ENCODE data around the gene TGOLN2. TPM values are rescaled to one million over a fixed set of nuclear protein-coding genes. Genes with fewer than 3 reads are reported as not detected.
A peak's percentile ranks its signal among the peaks of the same experiment; 100 is the strongest.
"Not testable (repeated sequence)": the region's sequence is repeated elsewhere in the genome, so short reads cannot be mapped to it uniquely, and the experiment has no call there.

Gene TGOLN2
- total RNA-seq, result 10 to 100 TPM; 84.8 to 85.9 TPM

DNA sequence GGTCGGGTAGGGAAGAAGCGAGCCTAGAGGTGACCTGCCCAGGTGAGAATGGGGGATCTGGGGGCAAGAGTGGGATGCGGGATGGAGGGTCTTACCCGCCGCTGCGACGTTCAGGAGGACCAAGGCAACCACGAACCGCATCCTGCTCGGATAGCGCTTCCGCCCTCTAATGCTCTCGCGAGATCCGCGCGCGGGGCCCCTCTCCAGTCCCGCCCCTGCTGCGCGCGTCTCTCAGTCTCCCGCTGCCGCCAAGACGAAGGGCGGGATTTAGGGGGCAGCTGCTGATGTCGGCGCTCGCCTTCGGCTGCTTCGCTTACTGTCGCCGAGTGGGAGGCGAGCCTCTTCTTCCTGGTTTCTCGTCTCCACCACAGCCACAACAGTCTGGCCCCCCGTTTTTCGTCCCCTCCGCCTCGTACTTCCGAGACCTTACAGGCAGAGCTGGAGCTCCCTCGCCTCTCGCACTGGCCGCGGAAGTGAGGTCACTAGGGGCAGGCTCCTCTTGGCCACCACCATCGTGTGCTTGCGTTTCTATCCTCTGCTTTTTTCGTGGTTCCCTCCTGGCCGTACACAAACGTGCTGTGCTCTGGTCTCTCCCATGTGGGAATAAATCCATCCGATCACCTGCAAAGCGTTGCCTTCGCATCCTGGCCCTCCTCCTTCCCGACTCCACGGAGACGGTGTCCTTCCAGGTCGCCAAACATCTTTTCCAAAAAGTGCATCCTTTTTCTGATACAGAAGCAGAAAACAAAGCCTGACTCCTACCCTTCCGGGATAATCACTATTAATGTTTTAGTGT lies at the start of gene TGOLN2:
Gene TGOLN2 (minus strand): TSS at position 168 of the 796 bp plus-strand sequence. CDS start 27 bp downstream, at position 141.
- intact Hi-C loops (cut with micrococcal nuclease), result loop anchor here (1.0 to 5.0 kb wide), 5 partner anchors 17 to 389 kb away; partner anchors contain the start of genes ELMOD3, MAT2A, RETSAT and RNF181
- no peaks in the 10 kb centered on the region for H3K9me3 Mint-ChIP-seq
- H3K4me3 Mint-ChIP-seq, result peak within 1 kb of the TSS; percentile 98
- ChIA-PET CTCF (interaction anchor here (0.7 to 3.3 kb wide), 7 partner anchors 9 to 403 kb away, joined by 3 to 16 read pairs (median 6); partner anchors contain the start of gene SH2D6), POLR2A (interaction anchor here (0.7 to 3.0 kb wide), 16 partner anchors 9 to 866 kb away, joined by 3 to 42 read pairs (median 6); partner anchors contain the start of genes ELMOD3, MAT2A, RETSAT and RNF181)
- H3K4me1 Mint-ChIP-seq (ENCODE audit: low read depth), result peaks cover 40% of the 10 kb centered on the region
- H3K27ac Mint-ChIP-seq, result peak within 1 kb of the TSS; percentile 99
- no peaks in the 10 kb centered on the region for H3K27me3 Mint-ChIP-seq
- DNase-seq, result peak; percentile 95
- peaks cover 45% of the 10 kb centered on the region for H3K36me3 Mint-ChIP-seq

DNA sequence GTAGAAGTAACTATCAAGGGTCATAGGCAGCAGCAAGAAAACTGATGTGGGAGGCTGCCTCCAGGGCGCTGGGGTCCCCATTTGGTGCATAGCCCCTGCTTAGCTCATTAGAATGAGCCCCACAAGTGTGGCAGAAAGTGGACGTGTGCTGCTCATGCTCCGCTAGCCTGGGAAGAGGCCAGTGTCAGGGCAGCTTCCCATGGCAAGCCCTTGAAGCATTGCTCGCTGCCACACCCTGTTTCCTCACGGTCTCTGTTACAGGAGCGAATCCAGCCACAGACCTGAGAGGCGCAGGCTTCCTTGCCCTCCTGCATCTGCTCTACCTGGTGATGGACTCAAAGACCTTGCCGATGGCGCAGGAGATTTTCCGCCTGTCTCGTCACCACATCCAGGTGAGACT lies 49.3 kb upstream of the TGOLN2 start:
- H3K9me3 Mint-ChIP-seq, result peaks cover 9% of the 10 kb centered on the region
- DNase-seq, result no peak
- H3K4me1 Mint-ChIP-seq (ENCODE audit: low read depth), result no peaks in the 10 kb centered on the region
- H3K27ac Mint-ChIP-seq, result no peak overlapping the region
- intact Hi-C loops (cut with micrococcal nuclease), result no loop called here
- no peaks in the 10 kb centered on the region for H3K27me3 Mint-ChIP-seq
- H3K4me3 Mint-ChIP-seq, result no peak overlapping the region
- POLR2A ChIA-PET, result no interaction called here
- H3K36me3 Mint-ChIP-seq, result peaks cover 43% of the 10 kb centered on the region
- CTCF ChIA-PET, result no interaction called here

DNA sequence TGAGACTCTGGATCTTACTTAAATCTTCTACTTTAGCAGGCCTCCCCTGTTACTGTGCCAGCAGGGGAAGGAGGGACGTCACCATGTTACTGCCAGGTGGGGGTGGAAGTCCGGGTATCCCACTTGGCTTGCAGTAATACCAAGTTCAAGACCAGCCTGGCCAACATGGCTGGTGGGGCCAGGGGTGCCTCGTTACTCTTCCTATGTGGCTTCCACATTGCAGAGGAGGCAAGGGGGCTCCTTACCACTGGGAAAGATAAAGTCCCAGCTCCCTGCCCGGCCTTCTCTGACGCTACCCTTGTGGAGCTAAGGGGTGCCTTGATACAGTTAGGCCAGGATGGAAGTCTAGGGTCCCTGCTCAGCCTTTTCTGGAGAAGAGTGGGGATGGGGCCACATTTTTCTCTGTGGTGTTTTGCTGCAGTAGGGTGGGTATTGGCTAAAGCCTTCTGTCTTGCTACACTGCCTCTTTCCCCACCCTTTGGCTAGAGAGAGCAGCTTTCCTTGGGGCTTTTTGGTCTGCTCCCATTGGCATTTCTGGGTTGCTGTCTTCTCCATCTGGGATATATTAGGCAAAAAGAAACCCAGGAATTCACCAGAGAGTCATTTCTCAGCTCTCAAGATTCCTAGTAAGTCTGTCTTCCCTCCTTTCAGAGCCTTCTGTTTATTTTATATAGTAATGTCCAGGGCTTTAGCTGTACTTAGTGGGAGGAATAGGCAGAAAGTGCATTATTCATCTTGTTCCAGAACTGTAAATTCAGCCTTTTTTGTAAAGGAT lies 48.7 kb upstream of the TGOLN2 start:
- no peak for DNase-seq
- peaks cover 42% of the 10 kb centered on the region for H3K36me3 Mint-ChIP-seq
- H3K27ac Mint-ChIP-seq, result no peak overlapping the region
- ChIA-PET POLR2A (no interaction called here), CTCF (no interaction called here)
- no peak overlapping the region for H3K4me3 Mint-ChIP-seq
- no peaks in the 10 kb centered on the region for H3K27me3 Mint-ChIP-seq
- peaks cover 9% of the 10 kb centered on the region for H3K9me3 Mint-ChIP-seq
- intact Hi-C loops (cut with micrococcal nuclease), result no loop called here
- no peaks in the 10 kb centered on the region for H3K4me1 Mint-ChIP-seq (ENCODE audit: low read depth)

DNA sequence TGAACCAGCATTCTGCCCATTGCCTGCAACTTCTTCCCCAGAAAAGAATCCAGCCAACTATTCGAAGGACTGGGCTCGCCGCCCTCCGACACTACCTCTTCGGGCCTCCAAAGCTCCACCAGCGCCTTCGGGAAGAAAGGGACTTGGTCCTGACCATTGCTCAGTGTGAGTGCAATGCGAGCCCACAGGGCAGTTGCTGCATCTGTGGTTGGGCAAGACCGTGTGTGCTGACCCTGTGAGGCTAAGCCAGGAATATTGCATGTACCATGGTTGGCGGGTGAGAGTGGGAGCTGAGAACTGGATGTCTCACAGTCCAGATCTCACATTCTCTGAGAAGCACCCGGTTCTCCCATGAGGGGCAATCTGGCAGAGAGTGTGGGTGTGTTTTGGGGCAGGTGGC lies 43.3 kb upstream of the TGOLN2 start:
- ChIA-PET CTCF (interaction anchor here (0.8 to 1.6 kb wide), 3 partner anchors 13 to 20 kb away, joined by 3 to 5 read pairs (median 4); no protein-coding TSS in a partner anchor), POLR2A (interaction anchor here (1.1 kb wide), 2 partner anchors 17 to 21 kb away, joined by 3 to 4 read pairs; partner anchors contain the start of genes ELMOD3 and RETSAT)
- Mint-ChIP-seq H3K27ac (no peak overlapping the region), H3K4me3 (no peak overlapping the region), H3K36me3 (peaks cover 15% of the 10 kb centered on the region), H3K9me3 (no peaks in the 10 kb centered on the region), H3K27me3 (no peaks in the 10 kb centered on the region), H3K4me1 (ENCODE audit: low read depth) (no peaks in the 10 kb centered on the region)
- no peak for DNase-seq
- intact Hi-C loops (cut with micrococcal nuclease), result no loop called here

DNA sequence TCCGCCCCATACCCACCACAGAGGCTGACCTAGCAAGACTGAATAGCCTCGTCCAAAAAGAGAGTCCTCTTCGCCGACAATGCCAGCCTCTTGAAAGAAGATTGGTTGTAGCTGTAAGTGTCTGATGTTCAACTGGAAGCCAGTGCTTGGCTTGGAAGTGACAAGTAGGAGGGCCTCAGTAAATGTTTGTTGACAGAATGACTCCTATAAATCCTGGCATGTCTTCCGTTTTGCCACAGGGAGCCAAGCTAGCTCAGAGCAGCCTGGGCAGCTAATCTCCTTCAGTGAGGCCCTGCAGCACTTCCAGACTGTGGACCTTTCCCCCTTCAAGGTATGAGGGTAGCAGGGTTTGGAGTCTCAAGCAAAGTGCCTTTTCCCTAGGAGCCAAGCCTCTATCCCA lies 41.7 kb upstream of the TGOLN2 start:
- no peak for DNase-seq
- H3K4me1 Mint-ChIP-seq (ENCODE audit: low read depth), result no peaks in the 10 kb centered on the region
- no peak overlapping the region for H3K4me3 Mint-ChIP-seq
- H3K9me3 Mint-ChIP-seq, result no peaks in the 10 kb centered on the region
- H3K27me3 Mint-ChIP-seq, result no peaks in the 10 kb centered on the region
- ChIA-PET CTCF (interaction anchor here (0.6 to 1.6 kb wide), 3 partner anchors 20 to 182 kb away, joined by 3 to 5 read pairs (median 4); no protein-coding TSS in a partner anchor), POLR2A (interaction anchor here (1.0 kb wide), 1 partner anchor 179 kb away, joined by 3 read pairs; no protein-coding TSS in a partner anchor)
- H3K36me3 Mint-ChIP-seq, result peaks cover 15% of the 10 kb centered on the region
- H3K27ac Mint-ChIP-seq, result no peak overlapping the region
- intact Hi-C loops (cut with micrococcal nuclease), result no loop called here

DNA sequence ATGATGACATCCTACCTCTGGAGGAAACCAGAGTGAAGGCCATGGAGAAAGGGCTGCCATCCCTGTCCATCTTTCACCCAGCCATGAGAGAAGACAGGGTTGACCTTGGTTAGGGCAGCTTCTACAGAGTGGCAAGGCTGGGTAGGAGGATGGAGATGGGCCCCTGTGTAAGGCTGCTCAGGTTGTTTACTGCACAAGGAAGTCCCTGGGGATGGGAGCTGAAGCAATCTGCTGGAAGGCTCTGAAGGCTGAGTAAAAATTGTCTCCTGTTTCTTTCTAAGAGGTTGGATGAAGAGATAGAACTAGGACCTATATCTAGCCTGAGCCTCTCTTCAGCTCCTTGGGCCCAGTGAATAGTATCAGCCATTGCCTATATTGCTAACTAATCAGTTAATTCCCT lies 41.1 kb upstream of the TGOLN2 start:
- ChIA-PET POLR2A (no interaction called here), CTCF (interaction anchor here (1.0 kb wide), 1 partner anchor 183 kb away, joined by 4 read pairs; no protein-coding TSS in a partner anchor)
- H3K27ac Mint-ChIP-seq, result no peak overlapping the region
- H3K4me3 Mint-ChIP-seq, result no peak overlapping the region
- peaks cover 13% of the 10 kb centered on the region for H3K36me3 Mint-ChIP-seq
- H3K27me3 Mint-ChIP-seq, result no peaks in the 10 kb centered on the region
- DNase-seq, result no peak
- no peaks in the 10 kb centered on the region for H3K9me3 Mint-ChIP-seq
- H3K4me1 Mint-ChIP-seq (ENCODE audit: low read depth), result no peaks in the 10 kb centered on the region
- intact Hi-C loops (cut with micrococcal nuclease), result no loop called here

DNA sequence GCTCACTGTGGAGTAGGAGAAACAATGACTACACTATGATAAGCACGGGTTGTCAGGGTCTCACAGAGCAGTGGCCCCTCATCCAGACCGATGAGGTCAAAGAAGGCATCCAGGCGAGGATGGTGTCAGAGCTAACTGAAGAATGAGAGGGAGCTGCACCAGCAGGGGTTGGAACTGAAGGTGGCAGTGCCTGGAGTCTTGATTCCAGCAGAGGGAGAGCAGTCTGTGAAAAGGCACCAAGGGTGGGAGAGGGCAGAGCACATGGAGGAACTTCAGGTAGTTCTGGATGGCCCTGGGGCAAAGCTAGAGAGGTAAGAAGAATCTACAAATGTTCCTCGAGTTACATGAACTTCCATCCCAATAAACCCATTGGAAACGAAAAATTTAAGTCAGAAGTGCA lies 39.4 kb upstream of the TGOLN2 start:
- no peak for DNase-seq
- intact Hi-C loops (cut with micrococcal nuclease), result no loop called here
- H3K4me1 Mint-ChIP-seq (ENCODE audit: low read depth), result no peaks in the 10 kb centered on the region
- CTCF ChIA-PET, result no interaction called here
- H3K27me3 Mint-ChIP-seq, result no peaks in the 10 kb centered on the region
- peaks cover 19% of the 10 kb centered on the region for H3K36me3 Mint-ChIP-seq
- no peak overlapping the region for H3K27ac Mint-ChIP-seq
- H3K4me3 Mint-ChIP-seq, result no peak overlapping the region
- no peaks in the 10 kb centered on the region for H3K9me3 Mint-ChIP-seq
- POLR2A ChIA-PET, result no interaction called here

DNA sequence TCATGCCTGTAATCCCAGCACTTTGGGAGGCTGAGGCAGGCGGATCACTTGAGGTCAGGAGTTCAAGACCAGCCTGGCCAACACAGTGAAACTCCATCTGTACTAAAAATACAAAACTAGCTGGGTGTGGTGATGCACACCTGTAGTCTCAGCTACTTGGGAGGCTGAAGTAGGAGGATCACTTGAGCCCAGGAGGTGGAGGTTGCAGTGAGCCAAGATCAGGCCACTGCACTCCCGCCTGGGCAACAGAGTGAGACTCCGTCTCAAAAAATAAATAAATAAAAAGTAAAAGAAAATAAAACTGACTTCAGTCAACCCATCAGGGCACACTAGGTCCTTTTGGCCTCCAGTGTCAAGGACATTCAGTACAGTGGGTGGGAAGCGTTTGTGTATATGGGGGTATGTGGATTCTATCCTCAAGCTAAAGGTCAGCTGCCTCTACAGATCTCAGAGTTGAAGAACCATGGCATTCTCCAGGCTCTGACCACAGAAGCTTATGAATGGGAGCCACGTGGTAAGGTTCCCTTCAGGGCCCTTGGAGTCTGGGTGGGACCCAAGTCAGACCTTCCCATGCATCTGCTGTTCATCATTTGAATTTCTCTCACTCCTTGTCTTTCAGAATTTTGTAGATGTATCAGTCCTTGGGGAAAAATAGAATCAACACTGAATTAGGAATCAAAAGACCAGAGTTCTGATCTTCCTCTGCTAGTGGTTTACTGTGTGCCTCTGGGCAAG lies 35.0 kb upstream of the TGOLN2 start:
- CTCF ChIA-PET; H3K4me1 Mint-ChIP-seq (ENCODE audit: low read depth); intact Hi-C loops (cut with micrococcal nuclease); POLR2A ChIA-PET; H3K27me3 Mint-ChIP-seq; DNase-seq; H3K27ac Mint-ChIP-seq; H3K9me3 Mint-ChIP-seq; H3K4me3 Mint-ChIP-seq: not testable (repeated sequence)
- H3K36me3 Mint-ChIP-seq, result peaks cover 27% of the 10 kb centered on the region

DNA sequence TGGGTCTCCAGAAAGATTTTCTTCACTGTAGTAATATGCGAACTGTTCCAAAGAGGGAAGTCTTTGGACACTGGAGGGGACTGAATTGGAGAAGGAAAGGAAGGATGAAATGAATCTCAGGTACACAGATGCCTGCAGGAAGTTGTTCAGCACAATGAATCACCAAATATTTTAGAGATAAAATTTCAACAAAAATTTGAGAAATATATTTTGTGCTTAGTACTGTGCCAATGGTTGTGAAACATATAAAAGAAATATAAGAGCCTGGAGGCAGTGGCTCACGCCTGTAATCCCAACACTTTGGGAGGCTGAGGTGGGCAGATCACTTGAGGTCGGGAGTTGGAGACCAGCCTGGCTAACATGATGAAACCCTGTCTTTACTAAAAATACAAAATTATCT lies 29.9 kb upstream of the TGOLN2 start:
- Mint-ChIP-seq H3K4me3 (no peak overlapping the region), H3K9me3 (no peaks in the 10 kb centered on the region), H3K27me3 (no peaks in the 10 kb centered on the region), H3K27ac (no peak overlapping the region), H3K36me3 (peaks cover 27% of the 10 kb centered on the region), H3K4me1 (ENCODE audit: low read depth) (peaks cover 35% of the 10 kb centered on the region)
- intact Hi-C loops (cut with micrococcal nuclease), result no loop called here
- ChIA-PET CTCF (no interaction called here), POLR2A (interaction anchor here (1.0 kb wide), 1 partner anchor 181 kb away, joined by 3 read pairs; the partner anchor contains the start of gene MAT2A)
- DNase-seq, result no peak

DNA sequence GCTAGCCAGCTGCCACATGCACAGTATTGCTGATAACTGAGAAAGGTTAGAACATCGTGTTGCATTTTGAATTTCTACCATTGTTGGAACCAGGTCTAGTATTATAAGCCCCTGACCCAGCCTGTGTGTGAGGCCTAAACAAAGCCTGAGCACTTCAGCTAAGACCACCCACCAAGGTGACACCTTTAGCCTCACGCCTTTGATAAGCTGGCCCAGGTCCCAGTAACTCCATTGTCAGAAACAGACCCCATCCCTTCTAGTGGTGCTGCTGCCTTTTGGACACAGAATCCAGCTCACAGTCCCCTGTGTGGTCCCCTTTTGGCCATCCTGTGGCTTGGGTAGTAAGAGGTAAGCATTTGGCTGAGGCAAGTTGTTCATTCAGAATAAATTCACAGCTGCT lies 28.4 kb upstream of the TGOLN2 start:
- ChIA-PET POLR2A (interaction anchor here (1.1 kb wide), 1 partner anchor 247 kb away, joined by 3 read pairs; no protein-coding TSS in a partner anchor), CTCF (no interaction called here)
- Mint-ChIP-seq H3K27ac (no peak overlapping the region), H3K36me3 (peaks cover 23% of the 10 kb centered on the region), H3K9me3 (no peaks in the 10 kb centered on the region), H3K4me1 (ENCODE audit: low read depth) (peaks cover 41% of the 10 kb centered on the region), H3K27me3 (no peaks in the 10 kb centered on the region), H3K4me3 (no peak overlapping the region)
- intact Hi-C loops (cut with micrococcal nuclease), result no loop called here
- DNase-seq, result no peak

DNA sequence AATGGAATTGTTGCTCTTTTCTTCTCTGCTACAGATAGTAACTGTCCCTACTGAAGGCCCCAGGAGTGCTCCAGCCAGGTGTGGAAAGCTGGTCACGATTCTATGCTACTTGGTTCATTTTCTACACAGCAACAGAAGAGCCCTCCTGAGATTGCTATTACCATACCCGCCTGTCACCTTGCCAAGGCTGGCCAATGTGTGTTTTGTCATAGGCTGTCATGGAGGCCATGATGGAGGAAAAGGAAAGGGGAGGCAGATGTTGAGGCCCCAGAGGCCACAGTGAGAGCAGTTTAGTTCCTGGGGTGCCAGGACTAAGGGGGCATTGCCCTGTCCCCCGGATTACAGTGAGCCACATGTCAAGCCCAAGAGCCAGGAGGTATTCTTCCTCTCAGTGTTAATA lies 27.7 kb upstream of the TGOLN2 start:
- Mint-ChIP-seq H3K36me3 (peaks cover 29% of the 10 kb centered on the region), H3K4me1 (ENCODE audit: low read depth) (peaks cover 41% of the 10 kb centered on the region), H3K9me3 (no peaks in the 10 kb centered on the region), H3K27ac (no peak overlapping the region), H3K4me3 (peak overlapping the region; percentile 100), H3K27me3 (no peaks in the 10 kb centered on the region)
- POLR2A ChIA-PET, result interaction anchor here (1.1 to 2.6 kb wide), 3 partner anchors 28 to 248 kb away, joined by 3 to 42 read pairs (median 28); partner anchors contain the start of genes MAT2A and TGOLN2
- intact Hi-C loops (cut with micrococcal nuclease), result no loop called here
- CTCF ChIA-PET, result interaction anchor here (1.5 to 1.6 kb wide), 2 partner anchors 31 to 64 kb away, joined by 3 to 5 read pairs; no protein-coding TSS in a partner anchor
- DNase-seq, result peak; percentile 11

Data from activated CD4-positive, alpha-beta memory T cell treated with anti-CD3 and anti-CD28 coated beads for 36 hours (primary cell).